ENCODE measurements around the gene FBXW11. TPM values are rescaled to one million over a fixed set of nuclear protein-coding genes. Genes with fewer than 3 reads are reported as not detected.

The FBXW11 gene
- total and polyA plus RNA-seq, 2 donors (not counting 1 experiment from before 2014, with no cell fraction given), result 19.7 to 62.4 TPM

GRCh38 chr5:171820561-171820960 is 185.9 kb downstream of the FBXW11 start:
- Histone ChIP-seq H3K4me1 (ENCODE audit: control insufficient read depth in 2 of 2, insufficient read depth in 2 of 2, low read length in 2 of 2) (no peaks in the 10 kb centered on the region), H3K27me3 (replicated peaks in 1 of 4; ENCODE audit: control extremely low read depth in 1 of 4, control insufficient read depth in 3 of 4, insufficient read depth in 4 of 4, low read length in 3 of 4) (no peaks in the 10 kb centered on the region), H3K9me3 (ENCODE audit: control extremely low read depth in 1 of 3, control insufficient read depth in 2 of 3, insufficient read depth in 1 of 3, low read length in 2 of 3) (no peaks in the 10 kb centered on the region), H3K4me3 (ENCODE audit: control extremely low read depth in 1 of 5, extremely low read depth in 1 of 5, insufficient read depth in 1 of 5, low read depth in 2 of 5, low read length in 4 of 5) (no peak overlapping the region), H2AFZ (ENCODE audit: insufficient read depth, low read depth, low read length, poor library complexity, severe bottlenecking) (no peak overlapping the region), H3K36me3 (replicated peaks in 1 of 2; ENCODE audit: control extremely low read depth in 1 of 2, control insufficient read depth in 1 of 2, extremely low read depth in 1 of 2, insufficient read depth in 2 of 2, low read length in 1 of 2) (no peaks in the 10 kb centered on the region), H3K4me2 (replicated peaks; ENCODE audit: low read depth, low read length, poor library complexity, severe bottlenecking) (no peak overlapping the region), H3K27ac (ENCODE audit: low read length in 2 of 2) (no peak overlapping the region), H3K79me2 (ENCODE audit: control insufficient read depth, insufficient read depth, low read length) (no peaks in the 10 kb centered on the region), H4K20me1 (ENCODE audit: control insufficient read depth, insufficient read depth, low read length, poor library complexity, severe bottlenecking) (no peaks in the 10 kb centered on the region), H3K9ac (ENCODE audit: low read length) (no peak overlapping the region)
- ATAC-seq (ENCODE audit: low read depth) (no peak), DNase-seq (no peak)
- TF ChIP-seq, protein P1, sequence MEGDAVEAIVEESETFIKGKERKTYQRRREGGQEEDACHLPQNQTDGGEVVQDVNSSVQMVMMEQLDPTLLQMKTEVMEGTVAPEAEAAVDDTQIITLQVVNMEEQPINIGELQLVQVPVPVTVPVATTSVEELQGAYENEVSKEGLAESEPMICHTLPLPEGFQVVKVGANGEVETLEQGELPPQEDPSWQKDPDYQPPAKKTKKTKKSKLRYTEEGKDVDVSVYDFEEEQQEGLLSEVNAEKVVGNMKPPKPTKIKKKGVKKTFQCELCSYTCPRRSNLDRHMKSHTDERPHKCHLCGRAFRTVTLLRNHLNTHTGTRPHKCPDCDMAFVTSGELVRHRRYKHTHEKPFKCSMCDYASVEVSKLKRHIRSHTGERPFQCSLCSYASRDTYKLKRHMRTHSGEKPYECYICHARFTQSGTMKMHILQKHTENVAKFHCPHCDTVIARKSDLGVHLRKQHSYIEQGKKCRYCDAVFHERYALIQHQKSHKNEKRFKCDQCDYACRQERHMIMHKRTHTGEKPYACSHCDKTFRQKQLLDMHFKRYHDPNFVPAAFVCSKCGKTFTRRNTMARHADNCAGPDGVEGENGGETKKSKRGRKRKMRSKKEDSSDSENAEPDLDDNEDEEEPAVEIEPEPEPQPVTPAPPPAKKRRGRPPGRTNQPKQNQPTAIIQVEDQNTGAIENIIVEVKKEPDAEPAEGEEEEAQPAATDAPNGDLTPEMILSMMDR (IDR thresholded peaks at IDR 0.05), result no peak
- TF ChIP-seq EZH2 (IDR thresholded peaks at IDR 0.05; ENCODE audit: borderline replicate concordance, insufficient read depth, low read depth, low read length, poor library complexity, severe bottlenecking), result no peak
- ChIA-PET POLR2A (no interaction called here), CTCF (no interaction called here)
- Mint-ChIP-seq H3K4me1 (no peaks in the 10 kb centered on the region), H3K27ac (no peak overlapping the region), H3K9me3 (ENCODE audit: insufficient read depth) (no peaks in the 10 kb centered on the region), H3K4me3 (no peak overlapping the region), H3K27me3 (peaks cover 16% of the 10 kb centered on the region)
- intact Hi-C loops (cut with micrococcal nuclease), result no loop called here
- WGBS (ENCODE audit: insufficient coverage), result 96% methylated on average over 6 of the region's 11 CpGs

- intact Hi-C loops (cut with micrococcal nuclease), result no loop called here
- Histone ChIP-seq H3K4me3 (ENCODE audit: control extremely low read depth in 1 of 5, extremely low read depth in 1 of 5, insufficient read depth in 1 of 5, low read depth in 2 of 5, low read length in 4 of 5) (no peak overlapping the region), H3K36me3 (replicated peaks in 1 of 2; ENCODE audit: control extremely low read depth in 1 of 2, control insufficient read depth in 1 of 2, extremely low read depth in 1 of 2, insufficient read depth in 2 of 2, low read length in 1 of 2) (no peaks in the 10 kb centered on the region), H3K9me3 (ENCODE audit: control extremely low read depth in 1 of 3, control insufficient read depth in 2 of 3, insufficient read depth in 1 of 3, low read length in 2 of 3) (peaks cover 0 to 10% (median 0%) of the 10 kb centered on the region in 3 donors), H3K4me1 (ENCODE audit: control insufficient read depth in 2 of 2, insufficient read depth in 2 of 2, low read length in 2 of 2) (no peaks in the 10 kb centered on the region), H2AFZ (ENCODE audit: insufficient read depth, low read depth, low read length, poor library complexity, severe bottlenecking) (no peak overlapping the region), H3K4me2 (replicated peaks; ENCODE audit: low read depth, low read length, poor library complexity, severe bottlenecking) (no peak overlapping the region), H3K27ac (ENCODE audit: low read length in 2 of 2) (no peak overlapping the region), H4K20me1 (ENCODE audit: control insufficient read depth, insufficient read depth, low read length, poor library complexity, severe bottlenecking) (no peaks in the 10 kb centered on the region), H3K9ac (ENCODE audit: low read length) (no peak overlapping the region), H3K27me3 (replicated peaks in 1 of 4; ENCODE audit: control extremely low read depth in 1 of 4, control insufficient read depth in 3 of 4, insufficient read depth in 4 of 4, low read length in 3 of 4) (no peaks in the 10 kb centered on the region), H3K79me2 (ENCODE audit: control insufficient read depth, insufficient read depth, low read length) (no peaks in the 10 kb centered on the region)
- ChIA-PET POLR2A (no interaction called here), CTCF (no interaction called here)
- H3K9me3 Mint-ChIP-seq (ENCODE audit: insufficient read depth), result no peaks in the 10 kb centered on the region
- H3K4me3 Mint-ChIP-seq, result no peak overlapping the region
- ATAC-seq (ENCODE audit: low read depth) (no peak), DNase-seq (no peak)
- no peaks in the 10 kb centered on the region for H3K4me1 Mint-ChIP-seq
- 55% methylated on average over 1 of the region's 1 CpG for WGBS (ENCODE audit: insufficient coverage)
- H3K27ac Mint-ChIP-seq, result no peak overlapping the region
- H3K27me3 Mint-ChIP-seq, result peaks cover 16% of the 10 kb centered on the region
- TF ChIP-seq, protein P1 (IDR thresholded peaks at IDR 0.05), result no peak
- TF ChIP-seq EZH2 (IDR thresholded peaks at IDR 0.05; ENCODE audit: borderline replicate concordance, insufficient read depth, low read depth, low read length, poor library complexity, severe bottlenecking), result no peak
Measured at GRCh38 chr5:171816666-171817065, 189.8 kb downstream of the FBXW11 start.
